Small intestine (tissue), 7 donors: ENCODE data around the gene GLIS1. TPM values are rescaled to one million over a fixed set of nuclear protein-coding genes. Genes with fewer than 3 reads are reported as not detected.

ENCODE experiments used
- DNase-seq, 2 donors: peaks; one replicate each; pipeline versions ENCODE4 v3.0.0 to v3.0.0-alpha.2; 2013
- FAIRE-seq: peaks from 2 replicates; lab custom pipeline; 2012; peaks lifted over from hg19 to GRCh38; lab: Jason Lieb, UNC
- H3K27ac ChIP-seq, 3 donors: one replicate each; pipeline ENCODE4 v1.5.1; 2013; ENCODE audit warnings: low read length in 2 of 3, mild to moderate bottlenecking in 2 of 3, control low read depth in 1 of 3, inconsistent platforms in 1 of 3, low read depth in 1 of 3, moderate library complexity in 1 of 3
- H3K27me3 ChIP-seq, 3 donors: one replicate each; pipeline ENCODE4 v1.6.1; 2013; ENCODE audit warnings: low read length in 3 of 3, inconsistent platforms in 1 of 3; ENCODE audit not compliant: control insufficient read depth in 3 of 3, insufficient read depth in 3 of 3
- H3K36me3 ChIP-seq, 3 donors: one replicate each; pipeline ENCODE4 v1.6.1; 2013; ENCODE audit warnings: low read length in 3 of 3, inconsistent platforms in 1 of 3, low read depth in 1 of 3, mild to moderate bottlenecking in 1 of 3, moderate library complexity in 1 of 3; ENCODE audit not compliant: control insufficient read depth in 3 of 3, insufficient read depth in 2 of 3
- H3K4me1 ChIP-seq, 3 donors: one replicate each; pipeline ENCODE4 v1.6.1; 2013; ENCODE audit warnings: low read length in 2 of 3, inconsistent platforms in 1 of 3, low read depth in 1 of 3, mild to moderate bottlenecking in 1 of 3, moderate library complexity in 1 of 3; ENCODE audit not compliant: control insufficient read depth in 3 of 3, insufficient read depth in 2 of 3
- H3K4me3 ChIP-seq, 3 donors: one replicate each; pipeline ENCODE4 v1.5.1; 2013; ENCODE audit warnings: low read length in 3 of 3, control low read depth in 1 of 3, inconsistent platforms in 1 of 3, low read depth in 1 of 3, mild to moderate bottlenecking in 1 of 3, moderate library complexity in 1 of 3
- H3K9me3 ChIP-seq, 2 donors: one replicate each; pipeline ENCODE4 v1.6.1; 2013; ENCODE audit warnings: low read depth in 1 of 2, low read length in 1 of 2; ENCODE audit not compliant: control insufficient read depth in 2 of 2, insufficient read depth in 1 of 2
- WGBS, 3 donors: extraction: QIAGEN DNeasy Blood & Tissue Kit; methylation state at CpG; one replicate each; pipeline ENCODE4 v1.1.7; 2013; 5-methylcytosine and 5-hydroxymethylcytosine counted together
- polyA plus RNA-seq, 4 donors: library from polyadenylated mRNA; stranded (reverse) in 3 of 4; unstranded in 1 of 4; fragments of 200-250 nt in 3 of 4; fragments of 120-200 nt in 1 of 4; gene quantifications; one replicate each; pipeline versions ENCODE4 v1.2.1 to v1.2.3, GENCODE V29; 2013
- donor health status: healthy with polysubstance abuse.
- donor health status: control.
- donor health status: control.
- donor health status: Bipolar disorder and iron deficiency.
- donor health status: healthy.

GLIS1 gene
- polyA plus RNA-seq, 4 donors: 0.19 to 0.50 TPM; not detected in 2

GRCh38 chr1:53604291-53604919, 134.6 kb downstream of the GLIS1 start:
- Histone ChIP-seq H3K9me3 (no peaks in the 10 kb centered on the region), H3K27me3 (no peaks in the 10 kb centered on the region), H3K4me3 (no peak overlapping the region), H3K36me3 (no peaks in the 10 kb centered on the region), H3K4me1 (no peaks in the 10 kb centered on the region), H3K27ac (no peak overlapping the region)
- 67 to 79% (median 74%) methylated on average over 5 of the region's 5 CpGs for WGBS, 3 donors
- FAIRE-seq (no peak), DNase-seq (no peak)

- no peaks in the 10 kb centered on the region for H3K4me1 ChIP-seq
- DNase-seq (no peak), FAIRE-seq (no peak)
- WGBS, 3 donors: 91 to 94% (median 91%) methylated on average over 6 of the region's 6 CpGs
- no peak overlapping the region for H3K4me3 ChIP-seq
- no peaks in the 10 kb centered on the region for H3K27me3 ChIP-seq
- H3K36me3 ChIP-seq: no peaks in the 10 kb centered on the region
- no peaks in the 10 kb centered on the region for H3K9me3 ChIP-seq
- no peak overlapping the region for H3K27ac ChIP-seq
Measured at GRCh38 chr1:53603431-53603830, 135.5 kb downstream of the GLIS1 start.

- Histone ChIP-seq H3K4me1 (no peaks in the 10 kb centered on the region), H3K27me3 (no peaks in the 10 kb centered on the region), H3K36me3 (no peaks in the 10 kb centered on the region), H3K4me3 (no peak overlapping the region), H3K9me3 (no peaks in the 10 kb centered on the region), H3K27ac (no peak overlapping the region)
- no peak for DNase-seq
- 82 to 86% (median 83%) methylated on average over 21 of the region's 21 CpGs for WGBS, 3 donors
- FAIRE-seq: no peak
Measured at GRCh38 chr1:53601867-53602775, 136.8 kb downstream of the GLIS1 start.

- Histone ChIP-seq H3K9me3 (no peaks in the 10 kb centered on the region), H3K4me3 (no peak overlapping the region), H3K27ac (no peak overlapping the region), H3K4me1 (no peaks in the 10 kb centered on the region), H3K36me3 (no peaks in the 10 kb centered on the region), H3K27me3 (no peaks in the 10 kb centered on the region)
- WGBS, 3 donors: 78 to 85% (median 79%) methylated on average over 11 of the region's 11 CpGs
- FAIRE-seq: no peak
- DNase-seq: no peak
Measured at GRCh38 chr1:53601031-53601745, 137.8 kb downstream of the GLIS1 start.

- no peak overlapping the region for H3K4me3 ChIP-seq
- H3K36me3 ChIP-seq: no peaks in the 10 kb centered on the region
- no peaks in the 10 kb centered on the region for H3K4me1 ChIP-seq
- H3K27me3 ChIP-seq: no peaks in the 10 kb centered on the region
- no peak for DNase-seq
- peak overlapping the region in 1 of 3 donors; percentile 38 for H3K27ac ChIP-seq
- FAIRE-seq: no peak
- 42 to 65% (median 44%) methylated on average over 8 of the region's 8 CpGs for WGBS, 3 donors
- H3K9me3 ChIP-seq: no peaks in the 10 kb centered on the region
Measured at GRCh38 chr1:53600561-53600960, 138.4 kb downstream of the GLIS1 start.

GRCh38 chr1:53600001-53600400, 139.0 kb downstream of the GLIS1 start:
- no peak overlapping the region for H3K4me3 ChIP-seq
- no peaks in the 10 kb centered on the region for H3K4me1 ChIP-seq
- FAIRE-seq (no peak), DNase-seq (no peak)
- H3K9me3 ChIP-seq: no peaks in the 10 kb centered on the region
- H3K27ac ChIP-seq: no peak overlapping the region
- no peaks in the 10 kb centered on the region for H3K36me3 ChIP-seq
- WGBS, 3 donors: 55 to 77% (median 57%) methylated on average over 5 of the region's 5 CpGs
- no peaks in the 10 kb centered on the region for H3K27me3 ChIP-seq

GRCh38 chr1:53599481-53599880, 139.5 kb downstream of the GLIS1 start:
- H3K36me3 ChIP-seq: no peaks in the 10 kb centered on the region
- H3K9me3 ChIP-seq: no peaks in the 10 kb centered on the region
- no peak for FAIRE-seq
- H3K4me3 ChIP-seq: no peak overlapping the region
- no peak for DNase-seq
- no peaks in the 10 kb centered on the region for H3K4me1 ChIP-seq
- H3K27ac ChIP-seq: no peak overlapping the region
- no peaks in the 10 kb centered on the region for H3K27me3 ChIP-seq
- WGBS, 3 donors: 86 to 95% (median 94%) methylated on average over 4 of the region's 4 CpGs

- Histone ChIP-seq H3K9me3 (no peaks in the 10 kb centered on the region), H3K4me1 (no peaks in the 10 kb centered on the region), H3K27me3 (peaks cover 0 to 2% (median 0%) of the 10 kb centered on the region in 3 donors), H3K27ac (no peak overlapping the region), H3K36me3 (no peaks in the 10 kb centered on the region), H3K4me3 (no peak overlapping the region)
- no peak for FAIRE-seq
- WGBS, 3 donors: 88 to 91% (median 89%) methylated on average over 4 of the region's 4 CpGs
- no peak for DNase-seq
Measured at GRCh38 chr1:53598966-53599365, 140.0 kb downstream of the GLIS1 start.
